PFSK-1 (cell line): ENCODE data around the gene RNF130.

Experiments
- REST ChIP-seq, 2 experiments: IDR thresholded peaks; 2 replicates each; pipeline versions ENCODE4 v1.6.1 to v1.8.0; 2011 to 2012; ENCODE audit warnings: low read depth in 2 of 2, low read length in 2 of 2, control low read depth in 1 of 2, inconsistent platforms in 1 of 2, mild to moderate bottlenecking in 1 of 2, moderate library complexity in 1 of 2; ENCODE audit not compliant: insufficient read depth in 1 of 2
- SIN3A ChIP-seq: IDR thresholded peaks from 2 replicates; pipeline ENCODE4 v1.6.1; 2012; ENCODE audit warnings: mild to moderate bottlenecking, low read length, moderate library complexity, borderline replicate concordance; ENCODE audit not compliant: insufficient read depth
- TAF1 ChIP-seq: IDR thresholded peaks from 2 replicates; pipeline ENCODE4 v1.6.1; 2012; ENCODE audit warnings: low read length, control low read depth, borderline replicate concordance; ENCODE audit not compliant: insufficient read depth

- no peak for TF ChIP-seq SIN3A
- TF ChIP-seq REST (IDR thresholded peaks at IDR 0.05; ENCODE audit: insufficient read depth in 1 of 2, low read depth in 2 of 2, low read length in 2 of 2) = no peak
- no peak for TF ChIP-seq TAF1
Observed at GRCh38 chr5:179913461-179913860, 158.1 kb downstream of the RNF130 start.
